Neural progenitor cell (in vitro differentiated cells): ENCODE data around the gene SYTL2.

Experiments used
- EZH2 ChIP-seq: fragments of 200-600 bp; sonication (generic); IDR thresholded peaks from 2 replicates; pipeline ENCODE4 v1.6.1; 2017; ENCODE audit warnings: antibody characterized with exemption, mild to moderate bottlenecking, moderate library complexity
- EZH2phosphoT487 ChIP-seq: fragments of 200-600 bp; sonication (generic); IDR thresholded peaks from 2 replicates; pipeline ENCODE4 v1.6.1; 2017; ENCODE audit warnings: antibody characterized with exemption
- TF ChIP-seq, protein P1 (sequence below): fragments of 200-600 bp; sonication (generic); IDR thresholded peaks from 2 replicates; pipeline ENCODE4 v1.5.1; 2017; ENCODE audit warnings: antibody characterized with exemption, mild to moderate bottlenecking

DNA sequence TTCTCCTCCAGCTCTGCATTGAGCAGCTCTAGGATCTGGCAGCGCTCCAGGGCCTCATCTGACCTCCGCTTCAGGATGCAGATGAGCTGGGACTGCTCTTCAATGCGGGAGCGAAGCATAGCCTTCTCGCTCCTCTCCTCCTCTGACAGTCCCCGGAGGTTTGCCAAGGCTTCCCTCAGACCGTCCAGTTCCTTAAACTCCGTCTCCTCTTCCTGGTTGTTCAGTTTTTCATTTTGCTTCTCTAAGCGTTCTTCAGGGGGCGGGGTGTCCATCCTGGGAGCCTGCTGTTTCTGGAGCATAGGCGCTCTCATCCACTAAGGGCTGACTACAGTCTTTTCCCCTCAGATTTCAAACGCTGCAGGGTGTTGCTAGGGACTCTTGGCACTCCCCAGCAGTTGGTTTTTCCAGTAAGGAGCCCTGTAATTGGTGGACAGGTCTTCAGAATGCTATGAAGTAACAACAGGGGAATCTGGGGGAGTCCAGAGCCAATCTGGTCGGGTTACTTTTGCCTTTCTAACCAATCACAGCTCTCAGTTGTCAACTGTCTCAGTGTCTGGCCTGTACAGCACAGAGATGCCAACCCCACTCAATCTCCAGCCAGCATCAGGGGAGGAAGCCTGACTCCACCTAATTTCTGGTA is 125.0 kb downstream of the SYTL2 start, which contains the start of gene CCDC89:
- TF ChIP-seq, protein P1, sequence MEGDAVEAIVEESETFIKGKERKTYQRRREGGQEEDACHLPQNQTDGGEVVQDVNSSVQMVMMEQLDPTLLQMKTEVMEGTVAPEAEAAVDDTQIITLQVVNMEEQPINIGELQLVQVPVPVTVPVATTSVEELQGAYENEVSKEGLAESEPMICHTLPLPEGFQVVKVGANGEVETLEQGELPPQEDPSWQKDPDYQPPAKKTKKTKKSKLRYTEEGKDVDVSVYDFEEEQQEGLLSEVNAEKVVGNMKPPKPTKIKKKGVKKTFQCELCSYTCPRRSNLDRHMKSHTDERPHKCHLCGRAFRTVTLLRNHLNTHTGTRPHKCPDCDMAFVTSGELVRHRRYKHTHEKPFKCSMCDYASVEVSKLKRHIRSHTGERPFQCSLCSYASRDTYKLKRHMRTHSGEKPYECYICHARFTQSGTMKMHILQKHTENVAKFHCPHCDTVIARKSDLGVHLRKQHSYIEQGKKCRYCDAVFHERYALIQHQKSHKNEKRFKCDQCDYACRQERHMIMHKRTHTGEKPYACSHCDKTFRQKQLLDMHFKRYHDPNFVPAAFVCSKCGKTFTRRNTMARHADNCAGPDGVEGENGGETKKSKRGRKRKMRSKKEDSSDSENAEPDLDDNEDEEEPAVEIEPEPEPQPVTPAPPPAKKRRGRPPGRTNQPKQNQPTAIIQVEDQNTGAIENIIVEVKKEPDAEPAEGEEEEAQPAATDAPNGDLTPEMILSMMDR = no peak
- TF ChIP-seq EZH2phosphoT487 (no peak), EZH2 (no peak)
